PC-3 (cell line): ENCODE results near the gene MICU1. TPM values are rescaled to one million over a fixed set of nuclear protein-coding genes. Genes with fewer than 3 reads are reported as not detected.

Experiments used
- ATAC-seq: fragments of 200-7000 bp; cut with Tn5 transposase; 2 replicates; pipeline ENCODE4 v1.9.1; 2020; ENCODE audit warnings: mild to moderate bottlenecking, moderate library complexity
- BruUV-seq: library from RNA; stranded (reverse); fragments of 400-500 nt; replicated peaks from 2 replicates; lab custom pipeline; 2021; lab: Mats Ljungman, UMichigan
- CTCF ChIA-PET: fragments of 300-600 bp; sonication (Branson Sonifier 250); formaldehyde crosslinking; loops from one replicate; lab custom pipeline; 2022; ENCODE audit warnings: antibody characterized with exemption; lab: Charles Lee
- POLR2A ChIA-PET: fragments of 300-600 bp; sonication (Branson Sonifier 250); formaldehyde crosslinking; loops from one replicate; lab custom pipeline; 2022; ENCODE audit warnings: antibody characterized with exemption; ENCODE audit not compliant: unreplicated experiment; lab: Charles Lee
- DNase-seq: peaks from one replicate; pipeline ENCODE4 v3.0.0-alpha.2; 2015
- H2AFZ ChIP-seq: fragments of 300-600 bp; sonication (generic); 2 replicates; pipeline ENCODE4 v1.6.0; 2016; ENCODE audit warnings: antibody characterized with exemption, low read length
- H3F3A ChIP-seq: fragments of 300-600 bp; sonication (generic); one replicate; pipeline ENCODE4 v1.6.0; 2017; ENCODE audit warnings: antibody characterized with exemption, low read length, control low read depth, mild to moderate bottlenecking; ENCODE audit not compliant: unreplicated experiment
- H3K27ac ChIP-seq: fragments of 300-600 bp; sonication (generic); 2 replicates; pipeline ENCODE4 v1.5.1; 2016; ENCODE audit warnings: mild to moderate bottlenecking, low read length
- H3K27me3 ChIP-seq: fragments of 300-600 bp; sonication (generic); 2 replicates; pipeline ENCODE4 v1.6.1; 2016; ENCODE audit warnings: low read length, mixed read lengths
- H3K36me3 ChIP-seq: fragments of 300-600 bp; sonication (generic); 2 replicates; pipeline ENCODE4 v1.6.1; 2016; ENCODE audit warnings: low read depth, mixed run types, low read length, mixed read lengths
- H3K4me1 ChIP-seq: fragments of 300-600 bp; sonication (generic); 2 replicates; pipeline ENCODE4 v1.5.1; 2016; ENCODE audit warnings: low read length; ENCODE audit not compliant: insufficient read depth
- H3K4me2 ChIP-seq: fragments of 300-600 bp; sonication (generic); 2 replicates; pipeline ENCODE4 v1.6.0; 2016; ENCODE audit warnings: low read length
- H3K4me3 ChIP-seq: fragments of 300-600 bp; sonication (generic); 2 replicates; pipeline ENCODE4 v1.5.1; 2016; ENCODE audit warnings: mild to moderate bottlenecking, low read length, mixed read lengths
- H3K79me2 ChIP-seq: fragments of 300-600 bp; sonication (generic); 2 replicates; pipeline ENCODE4 v1.6.1; 2017; ENCODE audit warnings: low read length, mixed read lengths
- H3K9ac ChIP-seq: fragments of 300-600 bp; sonication (generic); 2 replicates; pipeline ENCODE4 v1.6.0; 2016; ENCODE audit warnings: mild to moderate bottlenecking, low read length
- H3K9me2 ChIP-seq: fragments of 300-600 bp; sonication (generic); replicated peaks from 2 replicates; pipeline ENCODE4 v1.6.1; 2016; ENCODE audit warnings: mixed run types, low read length, mixed read lengths
- H3K9me3 ChIP-seq: fragments of 300-600 bp; sonication (generic); 2 replicates; pipeline ENCODE4 v1.6.1; 2016; ENCODE audit warnings: low read length, mixed read lengths
- H4K20me1 ChIP-seq: fragments of 300-600 bp; sonication (generic); 2 replicates; pipeline ENCODE4 v1.6.1; 2016; ENCODE audit warnings: low read length, mixed read lengths
- CTCF ChIP-seq: fragments of 300-600 bp; sonication (generic); conservative IDR thresholded peaks from 2 replicates; pipeline ENCODE4 v1.5.1; 2017; ENCODE audit warnings: antibody characterized with exemption, low read depth, mild to moderate bottlenecking, low read length
- EZH2 ChIP-seq: fragments of 300-600 bp; sonication (generic); IDR thresholded peaks from one replicate; pipeline ENCODE4 v1.6.1; 2017; ENCODE audit warnings: antibody characterized with exemption, mild to moderate bottlenecking, low read length; ENCODE audit not compliant: unreplicated experiment
- EZH2phosphoT487 ChIP-seq: fragments of 300-600 bp; sonication (generic); IDR thresholded peaks from 2 replicates; pipeline ENCODE4 v1.6.1; 2018; ENCODE audit warnings: mild to moderate bottlenecking, antibody characterized with exemption, low read length, borderline replicate concordance
- intact Hi-C: fragments of 100-400 bp; cut with micrococcal nuclease; formaldehyde crosslinking; loops from 2 replicates; pipeline ENCODE4 v1.9.0; 2023
- total RNA-seq: library from RNA; depleted of rRNA; stranded (reverse); fragments of >200 nt; gene quantifications from 2 replicates; pipeline ENCODE4 v1.2.3, GENCODE V29; 2014

MICU1 gene
- total RNA-seq, 1 experiment from 2014 or later: 19.8 TPM

GRCh38 chr10:72365106-72365895, 260.6 kb downstream of the MICU1 start:
- Histone ChIP-seq H3F3A (no peaks in the 10 kb centered on the region), H3K9me3 (no peaks in the 10 kb centered on the region), H3K79me2 (no peaks in the 10 kb centered on the region), H3K4me2 (no peak overlapping the region), H4K20me1 (no peaks in the 10 kb centered on the region), H3K27ac (no peak overlapping the region), H2AFZ (no peak overlapping the region), H3K9me2 (no peaks in the 10 kb centered on the region), H3K4me1 (peaks cover 12% of the 10 kb centered on the region), H3K9ac (no peak overlapping the region), H3K4me3 (no peak overlapping the region), H3K27me3 (no peaks in the 10 kb centered on the region), H3K36me3 (no peaks in the 10 kb centered on the region)
- intact Hi-C loops: loop anchor here (2.0 kb wide), 1 partner anchor 328 kb away; the partner anchor contains the start of gene MCU
- no peak for DNase-seq
- ATAC-seq: no peak
- TF ChIP-seq EZH2 (no peak), EZH2phosphoT487 (no peak), CTCF (no peak)
- BruUV-seq: no TSS peak
- CTCF ChIA-PET: no interaction called here
- POLR2A ChIA-PET: no interaction called here

DNA sequence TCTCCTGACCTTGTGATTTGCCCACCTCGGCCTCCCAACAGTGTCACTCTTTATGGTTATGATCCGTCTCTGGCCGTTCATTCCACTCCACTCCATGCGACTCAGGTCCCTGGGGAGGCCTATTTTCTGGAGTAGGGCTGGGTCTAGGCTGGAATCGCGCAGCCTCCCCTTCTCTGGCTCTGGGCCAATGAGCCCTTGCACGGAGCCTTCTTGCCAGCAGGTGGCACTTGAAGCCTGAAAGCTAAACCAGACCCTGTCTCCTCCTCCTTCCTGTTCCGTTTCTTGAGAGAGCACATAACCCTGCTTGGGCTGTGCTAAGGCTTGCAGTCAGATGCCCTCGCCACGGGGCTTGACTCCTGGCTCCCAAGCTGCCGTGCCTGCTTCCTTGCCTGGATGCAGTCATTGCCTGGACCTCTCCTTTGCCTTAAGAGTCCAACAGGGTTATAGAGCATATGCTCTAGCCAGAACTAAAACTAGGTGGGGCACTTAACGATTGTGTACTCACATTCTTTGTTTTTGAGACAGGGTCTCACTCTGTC, 261.6 kb downstream of the MICU1 start:
- H3K36me3 ChIP-seq: no peaks in the 10 kb centered on the region
- peak overlapping the region; percentile 65 for H2AFZ ChIP-seq
- H3K27ac ChIP-seq: peak overlapping the region; percentile 26; the same call in 1 of the 2 replicates
- BruUV-seq: no TSS peak
- intact Hi-C loops: loop anchor here (1.0 to 2.0 kb wide), 3 partner anchors 328 to 511 kb away; partner anchors contain the start of gene MCU
- H3F3A ChIP-seq: no peaks in the 10 kb centered on the region
- peak; percentile 98 for ATAC-seq
- no peak overlapping the region; the same call in 1 of the 2 replicates for H3K4me3 ChIP-seq
- TF ChIP-seq CTCF (peak; percentile 81), EZH2 (no peak)
- H3K4me1 ChIP-seq: peaks cover 12% of the 10 kb centered on the region
- DNase-seq: peak; percentile 88
- H3K9me3 ChIP-seq: no peaks in the 10 kb centered on the region
- no peaks in the 10 kb centered on the region for H4K20me1 ChIP-seq
- ChIA-PET POLR2A (interaction anchor here (0.7 kb wide), 1 partner anchor 259 kb away, joined by 3 read pairs; no protein-coding TSS in a partner anchor), CTCF (no interaction called here)
- no peaks in the 10 kb centered on the region for H3K27me3 ChIP-seq
- no peaks in the 10 kb centered on the region for H3K79me2 ChIP-seq
- H3K4me2 ChIP-seq: peak overlapping the region; percentile 52
- H3K9me2 ChIP-seq: no peaks in the 10 kb centered on the region
- H3K9ac ChIP-seq: 0 out of 2 replicates have a peak overlapping the region, but pooled peaks have one; percentile 3

- ChIA-PET CTCF (no interaction called here), POLR2A (no interaction called here)
- Histone ChIP-seq H3F3A (no peaks in the 10 kb centered on the region), H2AFZ (no peak overlapping the region), H4K20me1 (no peaks in the 10 kb centered on the region), H3K79me2 (peaks cover 23% of the 10 kb centered on the region), H3K9me2 (no peaks in the 10 kb centered on the region), H3K4me3 (no peak overlapping the region), H3K9ac (no peak overlapping the region), H3K4me2 (no peak overlapping the region), H3K27me3 (no peaks in the 10 kb centered on the region), H3K27ac (no peak overlapping the region), H3K4me1 (peaks cover 9% of the 10 kb centered on the region), H3K36me3 (no peaks in the 10 kb centered on the region), H3K9me3 (no peaks in the 10 kb centered on the region)
- intact Hi-C loops: no loop called here
- BruUV-seq: no TSS peak
- no peak for TF ChIP-seq EZH2
- TF ChIP-seq EZH2phosphoT487: no peak
- no peak for TF ChIP-seq CTCF
- no peak for ATAC-seq
- no peak for DNase-seq
Observed at GRCh38 chr10:72356987-72357386, 268.9 kb downstream of the MICU1 start.
